Measurements from ENCODE around the gene TET2. TPM values are rescaled to one million over a fixed set of nuclear protein-coding genes. Genes with fewer than 3 reads are reported as not detected.

The TET2 gene
- polyA plus RNA-seq, 3 donors, result 22.6 to 47.1 (median 42.5) TPM

DNA sequence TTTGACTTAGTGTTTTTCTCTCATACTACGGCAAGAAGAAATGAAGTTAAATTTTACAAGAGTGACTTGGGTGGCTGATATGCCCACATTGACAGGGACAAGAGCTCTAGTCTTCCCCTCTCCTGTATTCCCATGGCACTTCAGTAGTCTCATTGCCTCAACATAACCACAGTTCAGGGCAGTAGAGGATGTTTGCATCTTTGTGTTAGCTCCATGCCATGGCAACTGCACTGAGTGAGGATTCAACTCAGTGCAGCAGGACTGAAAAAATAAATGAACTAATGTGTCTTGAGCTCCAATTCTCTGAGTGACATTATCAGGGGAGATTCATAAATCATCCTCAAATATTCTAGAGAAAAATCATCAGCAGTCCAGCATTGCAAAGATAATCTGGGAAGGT is 78.8 kb downstream of the TET2 start:
- H2AFZ ChIP-seq (ENCODE audit: insufficient read depth, low read depth, low read length, poor library complexity, severe bottlenecking), result no peak overlapping the region
- no peaks in the 10 kb centered on the region for H3K4me1 ChIP-seq (ENCODE audit: control insufficient read depth in 1 of 2, insufficient read depth in 2 of 2, low read length in 2 of 2)
- no peak for DNase-seq
- peaks cover 87% of the 10 kb centered on the region for H4K20me1 ChIP-seq (ENCODE audit: insufficient read depth, low read length)
- intact Hi-C loops (cut with micrococcal nuclease), result no loop called here
- H3K36me3 Mint-ChIP-seq, result peaks cover 11 to 16% of the 10 kb centered on the region in 2 donors
- no peaks in the 10 kb centered on the region for H3K9me3 ChIP-seq (replicated peaks in 1 of 2; ENCODE audit: control insufficient read depth in 1 of 2, insufficient read depth in 1 of 2, low read length in 2 of 2)
- peaks cover 20% of the 10 kb centered on the region for H3K4me1 Mint-ChIP-seq
- H3K27ac Mint-ChIP-seq, result peak overlapping the region in 3 of 7 donors; percentile 6 to 72 (median 52)
- no peak overlapping the region for H3K9ac ChIP-seq (ENCODE audit: insufficient read depth, low read length, poor library complexity, severe bottlenecking)
- peaks cover 91% of the 10 kb centered on the region for H3K79me2 ChIP-seq (ENCODE audit: insufficient read depth, low read length)
- no peaks in the 10 kb centered on the region for H3K27me3 ChIP-seq (ENCODE audit: control insufficient read depth in 2 of 2, insufficient read depth in 2 of 2, low read length in 2 of 2)
- TF ChIP-seq, protein P1, sequence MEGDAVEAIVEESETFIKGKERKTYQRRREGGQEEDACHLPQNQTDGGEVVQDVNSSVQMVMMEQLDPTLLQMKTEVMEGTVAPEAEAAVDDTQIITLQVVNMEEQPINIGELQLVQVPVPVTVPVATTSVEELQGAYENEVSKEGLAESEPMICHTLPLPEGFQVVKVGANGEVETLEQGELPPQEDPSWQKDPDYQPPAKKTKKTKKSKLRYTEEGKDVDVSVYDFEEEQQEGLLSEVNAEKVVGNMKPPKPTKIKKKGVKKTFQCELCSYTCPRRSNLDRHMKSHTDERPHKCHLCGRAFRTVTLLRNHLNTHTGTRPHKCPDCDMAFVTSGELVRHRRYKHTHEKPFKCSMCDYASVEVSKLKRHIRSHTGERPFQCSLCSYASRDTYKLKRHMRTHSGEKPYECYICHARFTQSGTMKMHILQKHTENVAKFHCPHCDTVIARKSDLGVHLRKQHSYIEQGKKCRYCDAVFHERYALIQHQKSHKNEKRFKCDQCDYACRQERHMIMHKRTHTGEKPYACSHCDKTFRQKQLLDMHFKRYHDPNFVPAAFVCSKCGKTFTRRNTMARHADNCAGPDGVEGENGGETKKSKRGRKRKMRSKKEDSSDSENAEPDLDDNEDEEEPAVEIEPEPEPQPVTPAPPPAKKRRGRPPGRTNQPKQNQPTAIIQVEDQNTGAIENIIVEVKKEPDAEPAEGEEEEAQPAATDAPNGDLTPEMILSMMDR (IDR thresholded peaks at IDR 0.05), result no peak
- H3K4me3 ChIP-seq (replicated peaks in 1 of 3; ENCODE audit: low read depth in 2 of 3, low read length in 3 of 3), result no peak overlapping the region
- H3K4me2 ChIP-seq (replicated peaks; ENCODE audit: extremely low read depth, low read length, poor library complexity, severe bottlenecking), result no peak overlapping the region
- no peaks in the 10 kb centered on the region for H3K9me3 Mint-ChIP-seq
- peak overlapping the region in 1 of 2 donors; percentile 17 for H3K27ac ChIP-seq (ENCODE audit: low read depth in 1 of 2, low read length in 2 of 2)
- H3K36me3 ChIP-seq (replicated peaks in 1 of 2; ENCODE audit: control insufficient read depth in 1 of 2, insufficient read depth in 2 of 2, low read length in 2 of 2), result peaks cover 0 to 8% of the 10 kb centered on the region in 2 donors
- no CpG with 5 or more reads among the region's 1 CpG for WGBS (ENCODE audit: insufficient coverage)
- no peaks in the 10 kb centered on the region for H3K27me3 Mint-ChIP-seq (ENCODE audit: low read depth in 3 of 3)
- H3K4me3 Mint-ChIP-seq, result no peak overlapping the region

DNA sequence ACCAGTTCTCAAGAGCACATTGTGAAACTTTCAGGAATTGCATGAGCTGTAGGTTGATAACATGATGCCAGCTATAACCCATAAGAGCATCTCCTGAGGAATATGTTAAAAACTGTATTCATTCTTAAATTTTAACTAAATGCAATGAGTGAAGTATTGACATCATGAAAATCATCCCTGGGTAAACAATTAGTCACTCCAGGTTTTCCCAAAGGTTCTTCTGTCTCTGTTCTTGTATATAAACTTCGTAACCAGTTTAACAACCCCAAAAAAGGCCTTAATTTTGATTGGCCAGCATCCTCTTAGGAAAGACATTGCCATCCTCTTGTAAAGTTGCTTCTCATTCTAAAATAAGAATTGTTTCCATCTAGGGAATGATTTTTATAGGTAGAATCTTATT is 80.4 kb downstream of the TET2 start:
- H3K4me3 ChIP-seq (replicated peaks in 1 of 3; ENCODE audit: low read depth in 2 of 3, low read length in 3 of 3), result no peak overlapping the region
- H3K36me3 ChIP-seq (replicated peaks in 1 of 2; ENCODE audit: control insufficient read depth in 1 of 2, insufficient read depth in 2 of 2, low read length in 2 of 2), result peaks cover 0 to 6% of the 10 kb centered on the region in 2 donors
- Mint-ChIP-seq H3K4me1 (peaks cover 17% of the 10 kb centered on the region), H3K36me3 (peaks cover 13 to 16% of the 10 kb centered on the region in 2 donors), H3K4me3 (no peak overlapping the region), H3K9me3 (no peaks in the 10 kb centered on the region), H3K27me3 (ENCODE audit: low read depth in 3 of 3) (no peaks in the 10 kb centered on the region), H3K27ac (no peak overlapping the region)
- peaks cover 96% of the 10 kb centered on the region for H3K79me2 ChIP-seq (ENCODE audit: insufficient read depth, low read length)
- H3K4me2 ChIP-seq (replicated peaks; ENCODE audit: extremely low read depth, low read length, poor library complexity, severe bottlenecking), result no peak overlapping the region
- H2AFZ ChIP-seq (ENCODE audit: insufficient read depth, low read depth, low read length, poor library complexity, severe bottlenecking), result no peak overlapping the region
- TF ChIP-seq, protein P1 (IDR thresholded peaks at IDR 0.05), result no peak
- H3K4me1 ChIP-seq (ENCODE audit: control insufficient read depth in 1 of 2, insufficient read depth in 2 of 2, low read length in 2 of 2), result no peaks in the 10 kb centered on the region
- peak overlapping the region in 1 of 2 donors; percentile 11 for H3K27ac ChIP-seq (ENCODE audit: low read depth in 1 of 2, low read length in 2 of 2)
- no CpG with 5 or more reads among the region's 1 CpG for WGBS (ENCODE audit: insufficient coverage)
- DNase-seq, result no peak
- no peaks in the 10 kb centered on the region for H3K9me3 ChIP-seq (replicated peaks in 1 of 2; ENCODE audit: control insufficient read depth in 1 of 2, insufficient read depth in 1 of 2, low read length in 2 of 2)
- H3K9ac ChIP-seq (ENCODE audit: insufficient read depth, low read length, poor library complexity, severe bottlenecking), result no peak overlapping the region
- intact Hi-C loops (cut with micrococcal nuclease), result no loop called here
- no peaks in the 10 kb centered on the region for H3K27me3 ChIP-seq (ENCODE audit: control insufficient read depth in 2 of 2, insufficient read depth in 2 of 2, low read length in 2 of 2)
- peaks cover 92% of the 10 kb centered on the region for H4K20me1 ChIP-seq (ENCODE audit: insufficient read depth, low read length)

Data from CD14-positive monocyte (primary cell).